HG03045 (cell line): ENCODE measurements around the gene BSCL2.
"Not testable (repeated sequence)": the region's sequence is repeated elsewhere in the genome, so short reads cannot be mapped to it uniquely, and the experiment has no call there.

Source experiments
- ATAC-seq: cut with Tn5 transposase; IDR thresholded peaks from one replicate; pipeline ENCODE4 v1.9.1; 2021; ENCODE audit warnings: mild to moderate bottlenecking, moderate library complexity; ENCODE audit not compliant: unreplicated experiment

BSCL2 gene

DNA sequence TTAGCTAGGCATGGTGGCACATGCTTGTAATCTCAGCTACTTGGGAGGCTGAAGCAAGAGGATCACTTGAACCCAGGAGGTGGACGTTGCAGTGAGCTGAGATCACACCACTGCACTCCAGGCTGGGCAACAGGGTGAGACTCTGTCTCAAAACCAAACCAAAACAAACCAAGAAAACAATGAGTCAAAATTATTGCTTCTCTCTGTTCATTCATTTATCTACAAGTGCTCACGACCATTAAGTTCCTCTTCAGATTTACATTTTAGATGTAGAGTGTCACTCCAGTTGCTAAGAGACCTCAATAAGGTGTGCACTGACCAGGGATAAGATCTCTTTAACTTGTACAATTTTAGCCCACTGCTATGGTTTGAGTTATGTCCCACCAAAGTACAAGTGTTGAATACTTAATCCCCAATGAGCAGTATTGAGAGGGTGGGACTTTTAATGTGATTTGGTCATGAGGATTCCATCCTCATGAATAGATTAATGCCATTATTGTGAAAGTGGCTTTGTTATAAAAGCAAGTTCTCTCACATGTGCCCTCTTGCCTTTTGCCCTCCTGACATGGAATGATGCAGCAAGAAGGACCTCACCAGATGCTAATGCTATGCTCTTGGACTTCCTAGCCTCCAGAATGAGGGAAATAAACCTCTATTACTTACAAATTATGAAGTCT lies 12.2 kb upstream of the BSCL2 start:
- no peak for ATAC-seq

DNA sequence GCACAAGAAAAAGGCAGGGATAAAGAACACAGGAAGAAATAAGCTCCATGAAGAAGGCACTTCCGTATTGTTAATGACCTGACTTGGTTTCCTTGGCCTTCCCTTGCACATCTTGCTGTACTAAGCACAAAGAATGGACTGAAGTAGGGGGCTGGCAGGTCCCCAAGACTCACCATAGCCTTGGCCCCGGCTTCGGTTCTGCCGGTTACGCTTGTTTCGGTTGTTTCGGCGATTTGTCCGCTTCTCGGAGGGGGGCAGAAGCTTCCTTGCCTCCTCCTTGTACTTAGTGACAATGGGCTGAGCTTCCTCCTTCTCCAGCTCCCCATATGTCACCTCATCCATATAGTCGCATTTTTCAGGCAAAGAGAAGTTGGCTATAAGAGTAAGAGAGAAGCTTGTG lies 9.6 kb upstream of the BSCL2 start:
- ATAC-seq = no peak

DNA sequence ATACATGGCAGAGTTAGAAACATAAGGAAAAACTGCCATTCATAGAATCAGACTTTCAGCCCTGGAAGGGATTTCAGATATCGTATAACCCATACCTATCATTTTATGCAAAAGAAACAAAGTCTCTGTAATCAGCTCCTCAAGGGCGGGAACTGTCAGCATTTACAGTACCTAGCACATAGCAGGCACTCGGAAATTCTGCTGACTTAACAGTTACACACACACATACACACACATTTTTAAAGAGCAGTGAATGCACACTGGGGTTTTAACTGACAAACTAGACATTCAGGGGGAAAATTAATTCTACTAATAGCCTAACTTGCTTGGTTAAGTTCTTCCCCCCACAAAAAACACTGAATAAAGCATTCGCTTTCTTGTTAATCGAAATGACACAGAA lies 9.0 kb upstream of the BSCL2 start:
- no peak for ATAC-seq

DNA sequence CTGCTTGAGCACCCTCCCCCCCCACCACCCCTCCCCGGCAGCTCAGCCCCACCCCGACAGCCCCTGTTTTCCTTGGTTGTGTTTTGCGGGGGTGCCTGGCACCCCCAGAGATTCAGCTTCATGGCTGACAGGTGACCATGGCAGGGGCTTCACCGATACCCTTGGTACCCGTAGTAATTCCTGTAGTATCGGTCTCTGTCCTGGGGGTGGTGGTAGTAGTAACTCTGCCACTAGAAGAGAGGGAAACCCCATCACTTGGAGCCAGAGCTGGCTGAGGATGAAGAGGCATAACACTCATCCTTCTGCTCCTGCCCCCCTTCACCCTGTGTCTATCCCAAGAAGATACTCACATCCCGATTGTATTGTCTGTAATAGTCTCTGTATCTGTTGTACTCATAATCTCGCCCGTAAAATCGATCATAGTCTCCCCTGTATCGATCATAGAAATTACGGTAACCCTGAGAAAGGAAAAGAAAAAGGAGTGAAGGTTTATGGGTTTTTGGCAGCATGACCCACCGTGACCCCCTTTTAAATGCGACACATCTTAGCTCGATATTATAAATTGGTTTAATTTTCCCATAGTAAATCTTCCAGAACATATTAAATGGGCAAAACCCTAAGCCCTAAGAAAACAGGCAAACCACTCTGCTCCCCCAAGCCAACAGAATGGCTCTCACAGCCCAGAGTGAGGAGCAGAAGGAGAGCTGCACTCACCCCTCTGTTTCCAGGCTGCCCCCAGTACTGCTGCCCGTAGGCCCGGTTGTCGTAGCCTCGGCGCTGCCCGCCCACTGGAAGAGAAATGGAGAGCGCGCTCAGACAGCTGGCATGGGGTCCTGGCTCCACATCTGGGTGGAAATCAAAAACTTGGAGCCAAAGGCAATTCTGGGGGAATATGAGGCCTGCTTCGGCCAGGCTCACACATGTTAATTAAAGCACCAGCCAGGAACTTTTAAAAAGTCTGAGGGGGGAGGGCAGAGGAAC lies 8.2 kb upstream of the BSCL2 start:
- ATAC-seq = no peak

DNA sequence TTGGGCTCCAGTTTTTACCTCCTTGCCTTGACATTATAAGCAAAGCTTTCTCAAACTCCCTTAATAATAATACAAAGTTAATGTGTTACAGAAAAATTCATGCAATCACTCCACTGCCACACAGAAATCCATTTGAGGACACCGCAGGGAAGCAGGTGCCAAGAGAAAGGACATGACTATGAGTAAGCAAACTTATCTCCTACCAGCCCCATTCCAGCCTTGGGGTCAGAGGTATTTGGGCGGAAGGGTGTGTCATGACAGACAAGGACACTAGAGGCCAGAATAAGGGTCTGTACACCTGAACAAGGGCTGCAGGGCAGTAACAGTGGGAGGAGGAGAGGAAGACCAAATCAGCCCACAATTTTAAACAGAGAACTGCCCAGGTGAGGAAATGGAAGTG lies 6.1 kb upstream of the BSCL2 start:
- ATAC-seq = no peak

DNA sequence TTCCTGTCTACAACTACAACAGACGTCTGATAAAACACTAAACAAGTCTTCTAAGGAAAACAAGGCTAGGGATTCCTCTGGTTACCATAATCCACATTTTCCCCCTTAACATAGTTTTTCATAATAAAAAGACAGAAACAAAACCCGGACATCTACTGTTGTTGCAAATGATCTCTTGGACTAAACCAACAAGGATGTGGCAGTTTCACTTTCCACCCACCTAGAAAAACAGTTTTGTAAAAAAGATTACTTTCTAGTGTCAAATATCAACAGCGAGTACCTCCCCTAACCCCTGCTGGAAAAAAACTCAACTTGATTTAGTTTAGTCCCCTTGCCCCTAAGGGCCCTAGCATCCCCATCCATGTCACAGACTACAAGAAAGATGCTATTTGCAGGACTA lies 5.6 kb upstream of the BSCL2 start:
- no peak for ATAC-seq

DNA sequence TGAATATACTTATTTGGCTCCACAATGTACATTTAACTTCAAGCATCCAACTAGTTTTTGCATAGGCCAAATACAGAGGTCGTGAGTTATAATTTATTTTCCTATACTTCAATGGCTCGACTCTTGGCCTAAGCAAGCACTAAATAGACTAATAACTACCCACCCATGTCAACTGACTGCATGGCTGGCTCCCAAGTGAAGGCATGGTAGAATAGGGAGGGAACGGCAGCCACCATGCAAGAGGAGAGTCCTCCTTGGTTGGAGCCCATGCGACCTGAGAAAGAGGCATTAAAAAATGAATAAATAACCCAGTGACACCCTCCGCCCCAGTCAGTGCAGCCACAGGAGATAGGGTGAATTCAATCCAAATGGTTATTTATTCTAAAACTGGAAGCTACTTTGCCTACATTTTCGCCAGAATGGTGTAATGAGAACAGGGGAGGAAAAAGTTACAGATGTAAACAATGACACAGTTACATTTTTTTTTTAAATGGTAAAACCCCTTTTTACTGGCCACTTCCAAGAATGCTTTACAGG lies 5.1 kb upstream of the BSCL2 start:
- ATAC-seq = no peak

DNA sequence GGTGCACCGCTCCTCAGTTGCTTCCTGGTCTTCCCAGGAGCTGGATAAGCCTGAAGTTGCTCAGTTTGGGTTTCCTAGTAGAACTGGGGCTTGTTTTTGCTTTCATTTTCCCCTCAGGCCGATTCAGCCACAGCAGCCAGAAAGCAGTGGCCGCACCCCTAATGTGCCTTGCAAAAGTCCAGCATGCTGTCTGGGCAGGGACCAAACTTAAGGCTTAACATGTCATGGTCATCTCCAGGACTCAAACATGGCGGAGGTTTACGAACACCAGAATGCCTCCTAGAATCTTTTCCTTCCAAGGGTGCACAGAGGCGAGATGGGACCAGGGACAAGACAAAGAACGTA lies 2.7 kb upstream of the BSCL2 start:
- ATAC-seq = no peak

DNA sequence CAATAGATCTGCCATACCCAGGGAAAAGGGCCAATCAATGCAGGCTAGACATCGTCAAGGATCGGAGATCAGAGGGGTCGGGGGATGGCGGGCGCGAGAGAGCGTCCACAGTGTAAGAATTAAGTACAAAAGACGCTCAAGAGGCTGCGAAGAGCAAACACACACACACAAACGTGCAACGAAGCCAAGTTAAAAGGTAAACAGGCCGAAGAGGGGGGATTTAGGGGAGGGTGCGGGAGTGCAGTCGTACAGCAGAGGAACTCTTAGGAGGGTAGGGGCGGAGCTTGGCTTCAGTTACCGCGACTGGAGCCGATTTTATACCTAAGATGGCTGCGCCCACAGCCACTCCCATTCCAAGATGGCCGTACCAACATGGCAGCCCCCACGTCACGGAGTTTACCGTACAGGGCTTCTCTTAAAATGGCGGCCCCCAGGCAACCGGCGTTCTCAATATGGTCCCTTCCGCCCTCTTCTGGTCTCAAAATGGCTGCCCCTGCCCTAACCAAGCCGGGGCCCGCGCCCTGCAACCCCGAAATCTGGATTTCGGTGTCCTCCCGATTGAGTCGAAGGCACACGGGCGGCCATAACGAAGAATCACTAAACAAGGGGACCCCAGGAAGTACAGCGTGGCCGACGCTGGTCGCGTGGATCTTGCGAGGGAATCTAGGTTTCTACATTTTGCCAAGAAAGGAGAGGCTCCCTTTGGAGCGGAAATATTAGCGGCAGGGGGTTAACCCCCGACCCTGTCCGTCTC lies 2.2 kb upstream of the BSCL2 start:
- ATAC-seq = peak; percentile 72

DNA sequence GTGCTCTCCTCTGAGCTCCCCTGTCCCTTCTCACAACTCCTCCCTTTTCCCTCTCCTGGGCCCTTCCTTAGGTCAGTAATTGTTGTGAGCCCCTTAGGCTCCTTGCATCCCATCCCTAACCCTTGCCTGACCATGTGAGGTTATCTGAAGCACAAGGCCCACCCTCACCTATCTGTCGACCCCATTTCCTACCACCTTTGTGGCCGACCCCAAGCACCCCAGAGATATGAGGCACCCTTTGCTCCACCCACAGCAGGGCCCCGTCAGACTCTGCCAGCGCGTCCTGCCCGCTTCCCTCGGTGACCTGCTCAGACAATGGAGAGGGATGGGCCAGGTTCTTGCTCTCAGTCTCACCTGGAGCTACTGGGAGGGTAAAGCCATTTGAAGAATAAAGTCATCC lies 1.6 kb upstream of the BSCL2 start:
- ATAC-seq = no peak

DNA sequence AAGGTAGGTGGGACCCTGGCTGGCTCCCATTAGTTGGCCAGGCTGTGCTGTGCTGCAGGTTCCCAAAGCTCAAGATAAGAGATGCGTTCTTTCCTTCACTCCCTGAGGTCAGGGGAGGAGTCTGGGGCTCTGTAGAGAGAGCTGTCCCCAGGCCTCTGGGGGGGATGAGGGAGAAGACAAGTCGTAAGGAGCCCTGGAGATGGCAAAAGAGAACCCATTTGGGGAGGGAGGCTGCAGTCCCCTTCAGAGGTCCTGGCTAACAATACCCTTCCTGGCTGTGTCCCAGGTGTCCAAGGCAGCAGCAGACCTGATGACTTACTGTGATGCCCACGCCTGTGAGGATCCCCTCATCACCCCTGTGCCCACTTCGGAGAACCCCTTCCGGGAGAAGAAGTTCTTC lies 1.2 kb upstream of the BSCL2 start:
- no peak for ATAC-seq

DNA sequence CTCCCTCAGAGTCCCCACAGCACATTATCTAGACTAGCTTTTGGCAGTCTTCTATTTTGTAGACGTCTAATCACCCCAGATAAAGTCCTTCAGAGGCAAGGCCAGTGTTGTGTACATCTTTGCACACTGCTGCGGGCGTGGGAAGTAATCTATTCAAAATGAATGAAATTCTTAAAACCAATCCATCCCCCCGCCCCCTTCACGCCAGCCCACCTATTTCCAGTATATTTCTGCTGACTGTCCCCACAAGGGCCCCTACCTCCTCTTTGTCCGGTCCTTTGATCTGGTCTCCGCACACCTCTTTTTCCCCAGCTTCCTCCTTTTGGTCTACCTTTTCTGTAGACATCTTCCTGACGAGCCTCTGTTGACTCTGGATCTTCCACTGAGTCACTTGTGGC lies 375 bp downstream of the BSCL2 start:
- ATAC-seq = no peak

DNA sequence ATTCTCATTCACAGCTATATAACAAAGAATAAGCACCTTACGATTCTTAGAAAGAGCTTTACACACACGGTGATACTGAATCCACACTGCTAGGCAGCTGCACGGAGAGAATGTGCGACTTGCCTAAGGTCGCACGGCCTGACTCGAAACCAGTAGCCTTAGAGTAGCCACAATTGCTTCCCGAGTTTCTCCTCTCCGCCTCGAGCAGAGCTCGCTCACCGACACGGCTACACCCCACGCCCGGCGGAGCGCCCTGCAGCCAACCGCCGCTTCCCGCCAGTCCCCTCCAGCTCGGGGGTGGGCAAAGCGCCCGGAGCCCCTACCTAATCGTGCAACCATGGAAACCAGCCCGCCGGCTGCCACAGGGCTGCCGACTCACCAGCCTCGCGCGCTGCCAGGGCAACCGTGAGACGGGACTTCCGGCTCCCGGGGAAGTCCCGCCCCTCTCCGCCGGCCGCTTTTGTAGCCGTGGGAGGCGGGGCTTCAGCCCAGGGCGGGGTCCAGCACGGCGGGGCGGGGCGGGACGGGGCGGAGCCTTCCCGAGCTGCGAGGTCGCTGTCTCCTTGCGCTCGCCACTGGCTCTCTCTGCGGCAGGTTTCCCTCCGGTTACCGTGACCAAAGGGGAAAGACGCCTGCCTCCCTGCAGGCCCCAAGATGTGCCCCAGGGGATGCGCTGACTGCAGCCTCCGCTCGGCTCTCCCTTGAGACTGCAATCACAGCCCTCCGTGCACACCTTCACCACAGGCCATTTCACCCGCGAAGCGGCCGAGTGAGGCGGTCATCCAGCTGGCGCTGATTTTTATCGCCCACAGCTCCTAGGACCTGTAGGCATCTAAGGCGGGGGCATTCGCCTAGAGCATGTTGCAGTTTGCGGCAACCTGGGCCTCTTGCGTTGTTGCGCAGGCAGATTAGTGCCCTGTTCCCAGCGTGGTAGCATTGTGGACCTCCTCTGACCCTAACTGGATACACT lies 1.1 kb downstream of the BSCL2 start:
- ATAC-seq = peak; percentile 57

DNA sequence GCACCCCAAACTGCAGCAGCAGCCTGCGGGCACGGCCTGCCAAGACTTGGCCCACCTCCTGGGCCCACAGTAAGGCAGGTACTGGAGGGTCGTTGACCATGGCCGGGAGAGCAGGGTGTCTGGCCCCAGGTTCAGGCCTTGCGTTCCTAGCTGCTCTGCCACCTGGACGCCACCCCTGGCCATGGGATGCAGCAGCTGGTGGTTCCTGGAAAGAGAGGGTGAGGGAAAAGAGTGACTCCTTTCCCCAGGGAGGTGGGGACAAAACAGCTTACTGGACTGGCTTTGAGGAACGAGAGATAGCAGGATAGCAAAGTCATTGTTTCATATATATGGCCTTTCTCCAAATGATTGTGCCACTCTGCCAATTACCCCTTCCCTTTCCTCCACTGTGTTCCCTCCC lies 1.8 kb downstream of the BSCL2 start:
- no peak for ATAC-seq

DNA sequence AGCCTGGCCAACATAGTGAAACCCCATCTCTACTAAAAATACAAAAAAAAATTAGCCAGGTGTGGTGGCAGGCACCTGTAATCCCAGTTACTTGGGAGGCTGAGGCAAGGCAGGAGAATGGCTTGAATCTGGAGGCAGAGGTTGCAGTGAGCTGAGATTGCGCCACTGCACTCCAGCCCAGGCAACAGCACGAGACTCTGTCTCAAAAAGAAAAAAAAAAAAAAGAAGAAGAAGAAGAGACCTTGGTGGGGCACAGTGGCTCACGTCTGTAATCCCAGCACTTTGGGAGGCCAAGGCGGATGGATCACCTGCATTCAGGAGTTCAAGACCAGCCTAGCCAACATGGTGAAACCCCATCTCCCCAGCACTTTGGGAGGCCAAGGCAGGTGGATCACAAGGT lies 3.3 kb downstream of the BSCL2 start:
- not testable (repeated sequence) for ATAC-seq

DNA sequence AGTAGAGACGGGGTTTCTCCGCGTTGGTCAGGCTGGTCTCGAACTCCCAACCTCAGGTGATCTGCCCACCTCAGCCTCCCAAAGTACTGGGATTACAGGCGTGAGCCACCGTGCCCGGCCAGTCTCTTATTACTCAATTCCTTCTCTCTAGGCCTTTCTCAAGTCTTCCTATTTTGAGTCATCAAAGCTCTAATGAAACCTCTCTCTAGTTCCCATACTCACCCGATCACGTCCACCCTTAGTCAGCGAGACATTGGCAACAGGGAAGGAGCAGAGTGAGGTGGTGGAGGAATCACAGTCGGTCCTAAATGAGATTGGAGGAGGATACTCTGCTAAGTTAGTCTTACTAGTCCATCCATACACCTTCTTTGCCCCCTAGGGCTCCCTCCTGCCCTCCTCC lies 5.0 kb downstream of the BSCL2 start:
- no peak for ATAC-seq

DNA sequence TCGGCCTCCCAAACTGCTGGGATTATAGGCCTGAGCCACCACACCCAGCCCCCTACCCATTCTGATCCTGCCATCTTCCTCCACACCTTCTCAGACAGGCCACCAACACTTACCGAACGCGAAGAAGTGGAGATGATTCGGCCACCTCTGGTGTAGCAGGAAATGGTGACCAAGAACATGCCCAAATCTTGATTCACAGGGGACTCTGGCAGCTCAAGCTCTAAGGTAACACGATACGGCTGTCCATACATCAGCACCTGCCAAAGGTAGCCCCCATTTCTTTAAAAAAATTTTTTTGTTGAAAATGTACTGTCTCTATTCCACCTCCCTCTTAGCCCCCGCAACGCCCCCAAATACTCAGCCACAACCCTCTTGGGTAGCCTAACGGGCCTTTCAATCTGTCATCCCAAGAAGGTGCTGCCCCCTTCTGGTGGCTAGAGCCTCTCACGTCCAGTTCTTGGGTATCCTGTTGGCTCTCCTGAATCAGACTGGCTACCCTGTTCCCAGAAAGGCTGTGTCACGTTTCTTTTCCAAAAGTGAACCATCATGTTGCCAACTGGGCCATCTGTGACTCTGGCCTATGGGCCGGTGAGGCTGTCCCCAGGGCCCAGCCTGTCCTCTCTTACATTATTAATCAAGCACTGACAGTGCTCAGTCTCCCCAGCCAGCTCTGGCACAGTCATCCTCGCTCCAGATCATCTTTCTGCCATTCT lies 12.6 kb downstream of the BSCL2 start:
- ATAC-seq = no peak

DNA sequence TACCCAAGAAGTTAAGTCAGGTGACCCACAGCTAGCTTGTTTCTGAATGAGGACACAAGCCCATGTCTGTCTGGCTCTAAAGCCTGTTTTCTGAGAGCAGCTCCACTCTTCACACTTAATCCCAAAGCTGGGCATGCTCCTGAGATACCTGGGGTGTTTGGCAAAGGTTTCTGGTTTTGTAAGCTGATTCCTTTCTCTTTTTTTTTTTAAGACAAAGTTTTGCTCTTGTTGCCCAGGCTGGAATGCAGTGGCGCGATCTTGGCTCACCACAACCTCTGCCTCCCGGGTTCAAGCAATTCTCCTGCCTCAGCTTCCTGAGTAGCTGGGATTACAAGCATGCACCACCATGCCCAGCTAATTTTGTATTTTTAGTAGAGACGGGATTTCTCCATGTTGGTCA lies 13.6 kb downstream of the BSCL2 start:
- not testable (repeated sequence) for ATAC-seq

DNA sequence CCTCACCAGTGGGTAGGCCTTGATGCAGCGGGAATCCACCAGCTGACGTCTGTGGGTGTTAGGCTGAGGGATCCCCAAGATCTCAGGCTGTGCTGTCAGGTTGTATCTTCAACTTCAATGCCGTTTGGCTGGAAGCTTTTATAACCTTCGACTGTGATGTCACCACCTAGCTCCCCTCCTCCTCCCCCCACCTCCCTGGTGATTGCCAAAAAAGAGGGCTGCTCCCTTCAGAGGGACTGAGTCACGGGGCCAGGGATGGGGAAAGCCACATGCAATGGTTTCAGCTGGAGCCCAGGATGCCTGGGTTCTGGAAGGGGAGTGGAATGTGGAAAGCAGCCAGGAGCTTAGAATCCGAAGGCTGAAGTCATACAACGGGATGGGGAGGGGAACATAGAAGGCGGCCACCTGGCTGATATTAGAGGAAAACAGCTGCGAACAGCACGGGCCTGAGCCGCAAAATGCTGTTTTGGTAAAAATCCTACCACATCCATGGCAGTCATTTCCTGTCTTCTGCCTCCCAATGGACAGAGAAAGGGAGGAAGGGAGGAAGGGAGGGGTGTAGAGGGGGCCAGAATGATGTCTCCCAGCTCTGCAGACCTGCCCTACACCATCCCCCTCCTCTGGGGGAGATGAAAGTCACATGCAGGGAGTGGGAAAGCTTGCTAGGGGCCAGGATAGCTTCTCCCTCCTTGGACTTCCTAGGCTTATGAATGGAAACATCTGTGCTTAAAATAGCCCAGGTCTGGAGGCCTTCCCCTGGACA lies 17.6 kb downstream of the BSCL2 start, which contains the start of gene LRRN4CL:
TSS of gene LRRN4CL (minus strand) at position 110 of the 763 bp plus-strand sequence. CDS start 1,022 bp downstream, outside the sequence.
- no peak for ATAC-seq
